Parathyroid adenoma (tissue), 2 donors: ENCODE measurements around the gene MRM1.

Experiments used
- H2AFZ ChIP-seq: fragments of 300-600 bp; sonication (generic); one replicate; pipeline ENCODE4 v1.7.0; 2017; ENCODE audit warnings: antibody characterized with exemption, mild to moderate bottlenecking
- H3K27ac ChIP-seq: fragments of 300-600 bp; sonication (generic); one replicate; pipeline ENCODE4 v1.7.0; 2017
- H3K27me3 ChIP-seq: fragments of 300-600 bp; sonication (generic); one replicate; pipeline ENCODE4 v1.7.0; 2017; ENCODE audit warnings: low read length; ENCODE audit not compliant: control insufficient read depth, insufficient read depth
- H3K36me3 ChIP-seq: fragments of 300-600 bp; sonication (generic); one replicate; pipeline ENCODE4 v1.7.0; 2017; ENCODE audit warnings: low read length; ENCODE audit not compliant: control insufficient read depth, insufficient read depth
- H3K4me1 ChIP-seq: fragments of 300-600 bp; sonication (generic); one replicate; pipeline ENCODE4 v1.7.0; 2017; ENCODE audit warnings: control low read depth
- H3K4me2 ChIP-seq: fragments of 300-600 bp; sonication (generic); one replicate; pipeline ENCODE4 v1.7.0; 2017; ENCODE audit warnings: low read length
- H3K4me3 ChIP-seq: fragments of 300-600 bp; sonication (generic); one replicate; pipeline ENCODE4 v1.7.0; 2017; ENCODE audit warnings: low read depth, low read length
- H3K79me2 ChIP-seq: fragments of 300-600 bp; sonication (generic); one replicate; pipeline ENCODE4 v1.7.0; 2017; ENCODE audit warnings: control low read depth
- H3K9ac ChIP-seq: fragments of 300-600 bp; sonication (generic); one replicate; pipeline ENCODE4 v1.7.0; 2017; ENCODE audit warnings: mild to moderate bottlenecking
- H3K9me3 ChIP-seq: fragments of 300-600 bp; sonication (generic); one replicate; pipeline ENCODE4 v1.7.0; 2017; ENCODE audit warnings: low read length; ENCODE audit not compliant: control insufficient read depth
- TF ChIP-seq, protein P1 (sequence below): fragments of 300-600 bp; sonication (generic); IDR thresholded peaks from one replicate; pipeline ENCODE4 v1.7.0; 2017; ENCODE audit warnings: antibody characterized with exemption, mild to moderate bottlenecking
- donor health status: primary hyperparathyroidism.

MRM1 gene

DNA sequence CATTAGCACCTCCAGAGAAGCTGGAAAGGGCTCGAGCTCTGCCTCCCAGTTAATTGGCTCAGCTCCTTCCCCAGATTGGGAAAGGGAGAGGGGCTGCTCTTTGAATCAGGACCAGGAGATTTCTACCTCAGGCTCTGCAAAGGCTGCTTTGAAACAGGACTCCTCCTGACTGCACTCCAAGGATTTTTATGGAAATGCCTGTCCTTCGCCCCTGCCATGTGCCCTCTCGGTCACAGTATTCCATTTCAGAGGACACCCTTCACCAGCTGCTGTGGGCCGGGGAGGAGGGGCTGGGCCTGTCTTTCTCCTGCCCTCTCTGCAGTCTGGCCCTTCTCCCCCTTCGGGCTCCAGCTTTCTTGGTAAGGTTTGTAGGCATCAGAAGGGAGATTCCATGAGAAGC is 13.6 kb downstream of the MRM1 start:
- TF ChIP-seq, protein P1, sequence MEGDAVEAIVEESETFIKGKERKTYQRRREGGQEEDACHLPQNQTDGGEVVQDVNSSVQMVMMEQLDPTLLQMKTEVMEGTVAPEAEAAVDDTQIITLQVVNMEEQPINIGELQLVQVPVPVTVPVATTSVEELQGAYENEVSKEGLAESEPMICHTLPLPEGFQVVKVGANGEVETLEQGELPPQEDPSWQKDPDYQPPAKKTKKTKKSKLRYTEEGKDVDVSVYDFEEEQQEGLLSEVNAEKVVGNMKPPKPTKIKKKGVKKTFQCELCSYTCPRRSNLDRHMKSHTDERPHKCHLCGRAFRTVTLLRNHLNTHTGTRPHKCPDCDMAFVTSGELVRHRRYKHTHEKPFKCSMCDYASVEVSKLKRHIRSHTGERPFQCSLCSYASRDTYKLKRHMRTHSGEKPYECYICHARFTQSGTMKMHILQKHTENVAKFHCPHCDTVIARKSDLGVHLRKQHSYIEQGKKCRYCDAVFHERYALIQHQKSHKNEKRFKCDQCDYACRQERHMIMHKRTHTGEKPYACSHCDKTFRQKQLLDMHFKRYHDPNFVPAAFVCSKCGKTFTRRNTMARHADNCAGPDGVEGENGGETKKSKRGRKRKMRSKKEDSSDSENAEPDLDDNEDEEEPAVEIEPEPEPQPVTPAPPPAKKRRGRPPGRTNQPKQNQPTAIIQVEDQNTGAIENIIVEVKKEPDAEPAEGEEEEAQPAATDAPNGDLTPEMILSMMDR, result no peak
- Histone ChIP-seq H3K79me2 (no peaks in the 10 kb centered on the region), H3K36me3 (no peaks in the 10 kb centered on the region), H3K9ac (no peak overlapping the region), H3K9me3 (no peaks in the 10 kb centered on the region), H2AFZ (no peak overlapping the region), H3K27me3 (no peaks in the 10 kb centered on the region), H3K4me1 (no peaks in the 10 kb centered on the region), H3K4me3 (no peak overlapping the region), H3K4me2 (no peak overlapping the region), H3K27ac (no peak overlapping the region)

DNA sequence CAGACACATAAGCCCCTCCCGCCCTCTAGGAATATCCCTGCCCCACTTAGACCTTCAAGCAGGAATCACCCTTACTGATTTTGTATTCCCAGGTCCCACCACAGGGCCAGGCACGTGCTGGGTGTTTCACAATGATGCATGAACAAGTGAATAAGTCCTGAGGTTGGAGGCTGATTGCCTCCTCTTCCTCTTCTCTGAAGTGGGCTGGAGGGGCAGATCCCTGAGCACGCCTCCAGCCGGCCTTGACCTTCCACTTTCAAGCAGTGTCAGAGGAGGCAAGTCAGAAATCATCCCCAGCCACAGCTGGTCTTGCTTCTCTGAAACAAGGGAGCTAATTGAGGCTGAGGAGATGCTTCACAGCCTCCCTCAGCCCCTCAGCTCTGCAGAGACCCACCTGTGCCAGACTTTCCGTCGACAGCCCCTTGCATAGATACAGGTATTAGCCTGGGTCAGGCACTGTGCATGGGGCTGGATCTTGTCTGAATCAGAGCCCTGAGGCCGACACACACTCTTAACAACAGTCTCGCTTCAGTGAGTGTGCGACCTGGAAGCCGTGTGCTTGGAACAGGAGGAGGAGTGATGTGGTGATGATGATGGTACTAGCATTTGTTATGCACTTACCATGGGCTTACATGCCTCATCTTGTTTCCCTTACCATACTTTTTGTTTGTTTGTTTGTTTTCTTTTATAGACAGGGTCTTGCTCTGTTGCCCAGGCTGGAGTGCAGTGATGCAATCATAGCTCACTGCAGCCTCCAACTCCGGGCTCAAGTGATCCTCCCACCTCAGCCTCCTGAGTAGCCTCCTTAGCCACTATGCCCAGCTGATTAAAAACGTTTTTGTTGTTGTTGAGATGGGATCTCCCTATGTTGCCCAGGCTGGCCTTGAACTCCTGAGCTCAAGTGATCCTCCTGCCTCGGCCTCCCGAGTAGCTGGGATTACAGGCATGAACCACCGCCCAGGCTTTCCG is 15.0 kb downstream of the MRM1 start:
- H3K9ac ChIP-seq, result no peak overlapping the region
- TF ChIP-seq, protein P1, result no peak
- H3K4me1 ChIP-seq, result no peaks in the 10 kb centered on the region
- no peaks in the 10 kb centered on the region for H3K9me3 ChIP-seq
- no peak overlapping the region for H3K4me3 ChIP-seq
- H3K4me2 ChIP-seq, result no peak overlapping the region
- H3K27ac ChIP-seq, result no peak overlapping the region
- H3K27me3 ChIP-seq, result no peaks in the 10 kb centered on the region
- H3K36me3 ChIP-seq, result no peaks in the 10 kb centered on the region
- H3K79me2 ChIP-seq, result no peaks in the 10 kb centered on the region
- no peak overlapping the region for H2AFZ ChIP-seq

DNA sequence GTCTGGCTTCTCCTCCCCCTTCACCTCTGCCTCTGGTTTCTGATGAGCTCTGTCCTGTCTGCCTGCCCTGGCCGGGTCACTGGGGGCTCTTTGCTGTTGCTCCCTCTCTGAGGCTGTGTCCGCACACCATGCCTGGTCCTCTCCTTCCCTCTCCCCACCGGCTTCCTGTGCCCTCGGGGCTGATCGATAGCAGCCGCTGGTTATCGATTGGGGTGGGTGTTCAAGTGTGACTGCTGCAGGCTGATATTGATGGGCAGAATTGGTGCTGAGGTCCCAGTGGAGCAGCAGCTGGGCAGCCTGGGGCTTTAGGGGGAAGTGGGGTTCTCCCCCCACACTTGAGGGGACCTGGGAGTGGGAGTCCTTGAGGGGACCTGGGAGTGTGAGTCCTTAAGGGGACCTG is 16.4 kb downstream of the MRM1 start:
- no peaks in the 10 kb centered on the region for H3K9me3 ChIP-seq
- no peaks in the 10 kb centered on the region for H3K4me1 ChIP-seq
- no peak overlapping the region for H3K4me3 ChIP-seq
- H2AFZ ChIP-seq, result no peak overlapping the region
- TF ChIP-seq, protein P1, result no peak
- H3K27ac ChIP-seq, result no peak overlapping the region
- H3K4me2 ChIP-seq, result no peak overlapping the region
- H3K36me3 ChIP-seq, result no peaks in the 10 kb centered on the region
- H3K9ac ChIP-seq, result no peak overlapping the region
- no peaks in the 10 kb centered on the region for H3K79me2 ChIP-seq
- H3K27me3 ChIP-seq, result no peaks in the 10 kb centered on the region

DNA sequence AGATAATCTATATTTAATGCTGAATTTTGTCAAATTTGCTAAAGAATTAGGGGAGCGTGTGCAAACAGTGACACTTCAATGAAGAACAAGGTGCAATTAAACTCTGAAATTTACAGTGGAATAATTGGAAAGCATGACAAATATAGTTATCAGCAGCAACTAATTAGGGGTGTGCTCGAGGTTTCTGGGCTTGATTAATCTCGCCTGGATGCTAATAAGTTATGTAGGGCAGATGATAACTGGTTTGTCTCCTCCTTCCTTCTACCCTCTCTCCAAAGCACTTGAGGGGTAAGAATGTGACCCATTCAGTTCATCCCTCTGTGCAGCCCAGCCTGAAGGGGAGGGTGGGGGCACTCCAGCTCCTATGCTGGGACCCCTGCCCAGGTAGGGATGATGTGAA is 21.9 kb downstream of the MRM1 start:
- TF ChIP-seq, protein P1, result no peak
- H3K36me3 ChIP-seq, result no peaks in the 10 kb centered on the region
- H3K79me2 ChIP-seq, result no peaks in the 10 kb centered on the region
- H3K27me3 ChIP-seq, result no peaks in the 10 kb centered on the region
- no peak overlapping the region for H3K4me2 ChIP-seq
- H3K27ac ChIP-seq, result no peak overlapping the region
- no peaks in the 10 kb centered on the region for H3K9me3 ChIP-seq
- no peaks in the 10 kb centered on the region for H3K4me1 ChIP-seq
- H3K4me3 ChIP-seq, result no peak overlapping the region
- no peak overlapping the region for H3K9ac ChIP-seq
- no peak overlapping the region for H2AFZ ChIP-seq

DNA sequence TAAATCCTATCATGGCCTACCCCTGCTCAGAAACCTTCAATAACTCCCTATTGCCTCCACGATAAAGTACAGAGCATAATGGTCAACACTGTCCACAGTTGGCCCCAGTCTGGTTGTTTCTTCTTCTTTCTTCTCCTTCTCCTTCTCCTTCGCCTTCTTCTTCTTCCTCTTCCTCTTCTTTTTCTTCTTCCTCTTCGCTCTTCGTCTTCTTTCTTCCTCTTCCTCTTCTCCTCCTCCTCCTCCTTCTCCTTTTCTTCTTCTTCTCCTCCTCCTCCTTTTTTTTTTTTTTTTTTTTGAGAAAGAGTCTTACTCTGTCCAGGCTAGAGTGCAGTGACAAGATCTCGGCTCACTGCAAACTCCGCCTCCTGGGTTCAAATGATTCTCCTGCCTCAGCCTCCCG is 23.8 kb downstream of the MRM1 start:
- Histone ChIP-seq H3K4me1 (no peaks in the 10 kb centered on the region), H2AFZ (no peak overlapping the region), H3K9ac (no peak overlapping the region), H3K27me3 (no peaks in the 10 kb centered on the region), H3K36me3 (no peaks in the 10 kb centered on the region), H3K9me3 (no peaks in the 10 kb centered on the region), H3K4me3 (no peak overlapping the region), H3K27ac (no peak overlapping the region), H3K79me2 (no peaks in the 10 kb centered on the region), H3K4me2 (no peak overlapping the region)
- TF ChIP-seq, protein P1, result no peak
